Measurements from ENCODE around the gene IFNG.
"Not testable (repeated sequence)": the region's sequence is repeated elsewhere in the genome, so short reads cannot be mapped to it uniquely, and the experiment has no call there.

- TF ChIP-seq RAD21 (IDR thresholded peaks at IDR 0.05; ENCODE audit: insufficient read depth, low read depth, low read length); SMC3 (IDR thresholded peaks at IDR 0.05; ENCODE audit: borderline replicate concordance, low read length); SREBF2 (IDR thresholded peaks at IDR 0.05; ENCODE audit: low read length); POLR2AphosphoS5 (IDR thresholded peaks at IDR 0.05; ENCODE audit: low read length); CTCF (IDR thresholded peaks at IDR 0.05 in 2 of 3, conservative IDR thresholded peaks at IDR 0.05 in 1 of 3; ENCODE audit: control insufficient read depth in 2 of 3, extremely low read depth in 1 of 3, insufficient read depth in 1 of 3, low read depth in 3 of 3, low read length in 3 of 3); POLR2A (IDR thresholded peaks at IDR 0.05; ENCODE audit: low read depth, low read length); NBN (IDR thresholded peaks at IDR 0.05); YBX1 (IDR thresholded peaks at IDR 0.05); SIN3A (IDR thresholded peaks at IDR 0.05; ENCODE audit: low read depth, low read length); EZH2 (IDR thresholded peaks at IDR 0.05; ENCODE audit: borderline replicate concordance, control insufficient read depth, low read depth, low read length): not testable (repeated sequence)
Measured at GRCh38 chr12:68209048-68209728, 49.6 kb upstream of the IFNG start.
